NCI-H187 (cell line): ENCODE measurements around the gene BROX.

Experiments used
- DNase-seq, 2 experiments: peaks; one replicate each; lab custom pipeline; 2025; lab: John Stamatoyannopoulos, UW

Gene BROX

GRCh38 chr1:222777977-222778376, 65.6 kb downstream of the BROX start:
- DNase-seq, result no peak

GRCh38 chr1:222781251-222781650, 68.9 kb downstream of the BROX start:
- no peak for DNase-seq

- no peak for DNase-seq
These were observed 70.7 kb downstream of the BROX start for GRCh38 chr1:222783051-222783450.

GRCh38 chr1:222784371-222784770, 72.0 kb downstream of the BROX start:
- no peak for DNase-seq
